ENCODE results near the gene EGFLAM.

EGFLAM gene

DNA sequence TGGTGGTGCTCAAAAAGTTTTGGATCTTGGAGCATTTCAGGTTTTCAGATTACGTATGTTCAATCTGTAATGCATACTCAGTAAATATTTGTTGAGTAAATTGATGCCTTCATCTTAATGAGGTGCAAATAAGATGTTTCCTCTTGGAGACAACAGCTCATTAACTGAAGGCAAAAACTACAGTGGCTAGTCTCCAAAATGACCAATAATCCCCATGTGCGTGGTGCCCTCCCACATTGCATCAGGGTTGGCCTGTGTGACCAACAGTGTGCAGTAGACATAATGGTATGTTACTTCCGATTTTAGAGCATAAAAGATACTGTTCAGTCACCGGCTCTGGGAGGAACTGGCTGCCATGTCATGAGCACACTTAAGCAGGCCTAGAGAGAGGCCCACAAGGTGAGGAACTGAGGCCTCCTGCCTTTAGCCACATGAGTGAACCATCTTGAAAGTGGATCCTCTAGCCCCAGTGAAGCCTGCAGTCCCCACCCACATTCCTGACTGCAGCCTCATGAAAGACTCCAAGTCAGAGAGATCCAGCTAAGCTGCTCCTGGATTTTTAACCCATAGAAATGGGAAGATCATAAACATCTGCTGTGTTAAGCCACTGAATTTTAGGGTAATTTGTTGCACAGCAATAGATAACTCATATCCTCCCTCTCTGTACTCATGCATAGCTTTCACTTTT lies 242.4 kb downstream of the EGFLAM start:
- no peaks in the 10 kb centered on the region for H3K36me3 Mint-ChIP-seq (ENCODE audit: insufficient read depth)

DNA sequence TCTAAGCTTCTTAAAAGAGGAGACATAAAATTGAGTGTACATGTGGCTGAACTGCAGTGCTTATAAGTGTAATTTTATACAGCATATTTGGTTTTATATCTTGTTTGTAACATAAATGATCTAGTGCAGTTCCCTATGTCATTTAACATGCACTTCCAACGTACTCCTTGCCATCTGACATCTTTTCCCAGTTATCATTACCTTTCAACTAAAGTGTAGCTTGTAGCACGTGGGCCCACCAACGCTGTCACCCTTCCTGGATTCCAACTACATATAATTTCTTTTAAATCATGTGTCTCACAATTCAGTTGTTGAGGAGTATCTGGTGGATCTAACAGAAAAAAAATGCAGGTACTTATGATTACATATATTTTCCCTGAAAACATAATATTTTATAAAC lies 247.9 kb downstream of the EGFLAM start:
- DNase-seq (ENCODE audit: low spot score in 2 of 2): no peak
- no peaks in the 10 kb centered on the region for H3K36me3 Mint-ChIP-seq (ENCODE audit: insufficient read depth)
- no peaks in the 10 kb centered on the region for H3K9me3 Mint-ChIP-seq
- H3K27me3 Mint-ChIP-seq: peaks cover 47% of the 10 kb centered on the region
- H3K4me3 Mint-ChIP-seq: no peak overlapping the region
- ATAC-seq (replicated peaks; ENCODE audit: extremely low read depth, poor library complexity, severe bottlenecking): no peak
- no peaks in the 10 kb centered on the region for H3K4me1 Mint-ChIP-seq
- no peak overlapping the region for H3K27ac Mint-ChIP-seq (ENCODE audit: low read depth)

More for the DNA sequence above, 242.4 kb downstream of the EGFLAM start:
- no peak overlapping the region for H3K27ac Mint-ChIP-seq (ENCODE audit: low read depth)
- no peak overlapping the region for H3K4me3 Mint-ChIP-seq
- ATAC-seq (replicated peaks; ENCODE audit: extremely low read depth, poor library complexity, severe bottlenecking) (no peak), DNase-seq (ENCODE audit: low spot score in 2 of 2) (no peak)
- no peaks in the 10 kb centered on the region for H3K9me3 Mint-ChIP-seq
- H3K4me1 Mint-ChIP-seq: no peaks in the 10 kb centered on the region
- H3K27me3 Mint-ChIP-seq: peaks cover 19% of the 10 kb centered on the region

DNA sequence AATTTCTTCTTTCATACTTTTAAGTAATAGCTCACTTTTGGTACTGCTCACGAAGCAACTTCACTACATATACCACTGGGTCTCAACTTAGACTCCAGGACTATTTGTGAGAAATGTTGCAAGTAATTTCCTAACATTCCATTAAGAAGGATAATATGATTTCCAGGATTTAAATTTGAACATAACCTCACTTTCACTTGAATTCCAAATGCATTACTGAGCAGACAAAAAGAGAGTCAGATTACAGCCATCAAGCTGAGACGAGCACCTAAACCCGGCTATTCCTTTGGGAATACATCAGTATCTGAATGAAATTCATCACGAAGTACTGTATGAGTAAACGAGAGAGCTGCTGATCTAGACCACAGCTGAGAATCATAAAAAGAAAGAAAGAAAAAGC lies 250.8 kb downstream of the EGFLAM start:
- H3K27ac Mint-ChIP-seq (ENCODE audit: low read depth): no peak overlapping the region
- no peak overlapping the region for H3K4me3 Mint-ChIP-seq
- ATAC-seq (replicated peaks; ENCODE audit: extremely low read depth, poor library complexity, severe bottlenecking) (no peak), DNase-seq (ENCODE audit: low spot score in 2 of 2) (no peak)
- no peaks in the 10 kb centered on the region for H3K4me1 Mint-ChIP-seq
- H3K9me3 Mint-ChIP-seq: no peaks in the 10 kb centered on the region
- no peaks in the 10 kb centered on the region for H3K36me3 Mint-ChIP-seq (ENCODE audit: insufficient read depth)
- peaks cover 60% of the 10 kb centered on the region for H3K27me3 Mint-ChIP-seq
